ENCODE results near the gene RBPJL.

Gene RBPJL

GRCh38 chr20:45329497-45330319, 23.1 kb downstream of the RBPJL start:
- H3K4me3 ChIP-seq (ENCODE audit: severe bottlenecking) = no peak overlapping the region
- peak; percentile 17 for TF ChIP-seq CTCF (IDR thresholded peaks at IDR 0.05; ENCODE audit: poor library complexity, severe bottlenecking)
- ATAC-seq (ENCODE audit: low read depth) = peak; percentile 14; the same call in 1 of the 3 replicates
- no peaks in the 10 kb centered on the region for H3K9me3 ChIP-seq (ENCODE audit: severe bottlenecking)
- H3K27ac ChIP-seq (ENCODE audit: poor library complexity, severe bottlenecking) = no peak overlapping the region
- H3K4me1 ChIP-seq (ENCODE audit: insufficient read depth, poor library complexity, severe bottlenecking) = no peaks in the 10 kb centered on the region
- DNase-seq (ENCODE audit: low spot score) = no peak
- no peaks in the 10 kb centered on the region for H3K27me3 ChIP-seq (ENCODE audit: insufficient read depth, poor library complexity, severe bottlenecking)
- peaks cover 97% of the 10 kb centered on the region for H3K36me3 ChIP-seq (ENCODE audit: low read depth)

GRCh38 chr20:45330476-45330875, 23.8 kb downstream of the RBPJL start:
- no peaks in the 10 kb centered on the region for H3K27me3 ChIP-seq (ENCODE audit: insufficient read depth, poor library complexity, severe bottlenecking)
- TF ChIP-seq CTCF (IDR thresholded peaks at IDR 0.05; ENCODE audit: poor library complexity, severe bottlenecking) = no peak
- ATAC-seq (ENCODE audit: low read depth) = no peak
- peaks cover 100% of the 10 kb centered on the region for H3K36me3 ChIP-seq (ENCODE audit: low read depth)
- no peaks in the 10 kb centered on the region for H3K4me1 ChIP-seq (ENCODE audit: insufficient read depth, poor library complexity, severe bottlenecking)
- no peaks in the 10 kb centered on the region for H3K9me3 ChIP-seq (ENCODE audit: severe bottlenecking)
- no peak overlapping the region for H3K27ac ChIP-seq (ENCODE audit: poor library complexity, severe bottlenecking)
- no peak overlapping the region for H3K4me3 ChIP-seq (ENCODE audit: severe bottlenecking)
- no peak for DNase-seq (ENCODE audit: low spot score)

GRCh38 chr20:45336530-45337366, 30.1 kb downstream of the RBPJL start:
- no peaks in the 10 kb centered on the region for H3K9me3 ChIP-seq (ENCODE audit: severe bottlenecking)
- TF ChIP-seq CTCF (IDR thresholded peaks at IDR 0.05; ENCODE audit: poor library complexity, severe bottlenecking) = no peak
- peaks cover 58% of the 10 kb centered on the region for H3K4me1 ChIP-seq (ENCODE audit: insufficient read depth, poor library complexity, severe bottlenecking)
- H3K4me3 ChIP-seq (ENCODE audit: severe bottlenecking) = no peak overlapping the region
- peak; percentile 100 for DNase-seq (ENCODE audit: low spot score)
- H3K27me3 ChIP-seq (ENCODE audit: insufficient read depth, poor library complexity, severe bottlenecking) = no peaks in the 10 kb centered on the region
- ATAC-seq (ENCODE audit: low read depth) = peak; percentile 85
- H3K36me3 ChIP-seq (ENCODE audit: low read depth) = peaks cover 92% of the 10 kb centered on the region
- H3K27ac ChIP-seq (ENCODE audit: poor library complexity, severe bottlenecking) = peak overlapping the region; percentile 99

- H3K36me3 ChIP-seq (ENCODE audit: low read depth) = peaks cover 91% of the 10 kb centered on the region
- H3K4me3 ChIP-seq (ENCODE audit: severe bottlenecking) = no peak overlapping the region
- DNase-seq (ENCODE audit: low spot score) (peak; percentile 98), ATAC-seq (ENCODE audit: low read depth) (peak; percentile 57)
- H3K27me3 ChIP-seq (ENCODE audit: insufficient read depth, poor library complexity, severe bottlenecking) = no peaks in the 10 kb centered on the region
- peaks cover 66% of the 10 kb centered on the region for H3K4me1 ChIP-seq (ENCODE audit: insufficient read depth, poor library complexity, severe bottlenecking)
- peak overlapping the region; percentile 99 for H3K27ac ChIP-seq (ENCODE audit: poor library complexity, severe bottlenecking)
- TF ChIP-seq CTCF (IDR thresholded peaks at IDR 0.05; ENCODE audit: poor library complexity, severe bottlenecking) = no peak
- no peaks in the 10 kb centered on the region for H3K9me3 ChIP-seq (ENCODE audit: severe bottlenecking)
These were observed 30.9 kb downstream of the RBPJL start for GRCh38 chr20:45337367-45338120.
